ENCODE data around the gene AMY2B. TPM values are rescaled to one million over a fixed set of nuclear protein-coding genes. Genes with fewer than 3 reads are reported as not detected.

The AMY2B gene
- total and polyA plus RNA-seq, 2 of the 4 experiments (the other 2 are of a cell fraction): 0.72 to 1.7 TPM

GRCh38 chr1:103563056-103563455, 8.3 kb upstream of the AMY2B start:
- Histone ChIP-seq H3K9ac (ENCODE audit: low read depth, low read length) (no peak overlapping the region), H3K18ac (ENCODE audit: low read depth, low read length) (no peak overlapping the region), H3K56ac (ENCODE audit: extremely low read depth, insufficient read depth, low read length) (no peak overlapping the region), H3K4me2 (ENCODE audit: low read depth, low read length) (no peak overlapping the region), H3K9me3 (ENCODE audit: control insufficient read depth, insufficient read depth, low read length) (no peaks in the 10 kb centered on the region), H3K4ac (ENCODE audit: low read depth, low read length) (no peak overlapping the region), H3K23ac (ENCODE audit: low read depth, low read length) (no peak overlapping the region), H2BK15ac (ENCODE audit: low read depth, low read length) (no peak overlapping the region), H3K36me3 (ENCODE audit: control insufficient read depth, insufficient read depth, low read length) (no peaks in the 10 kb centered on the region), H3K14ac (replicated peaks; ENCODE audit: low read depth, low read length) (no peak overlapping the region), H3K27me3 (ENCODE audit: control insufficient read depth, insufficient read depth, low read length) (no peaks in the 10 kb centered on the region), H4K20me1 (ENCODE audit: insufficient read depth, low read length) (no peaks in the 10 kb centered on the region), H2AK9ac (replicated peaks; ENCODE audit: low read depth, low read length, poor library complexity) (no peak overlapping the region), H3K4me1 (ENCODE audit: control insufficient read depth, insufficient read depth, low read length) (no peaks in the 10 kb centered on the region), H2BK5ac (ENCODE audit: low read depth, low read length, poor library complexity, severe bottlenecking) (no peak overlapping the region), H4K91ac (ENCODE audit: insufficient read depth, low read depth, low read length) (no peak overlapping the region), H3K27ac (ENCODE audit: insufficient read depth, low read length) (no peak overlapping the region), H3K4me3 (ENCODE audit: insufficient read depth, low read depth, low read length) (no peak overlapping the region), H4K5ac (ENCODE audit: low read depth, low read length) (no peak overlapping the region), H3K79me1 (ENCODE audit: low read depth in 1 of 2, low read length in 2 of 2) (no peaks in the 10 kb centered on the region), H3K9me1 (ENCODE audit: insufficient read depth, low read length) (no peaks in the 10 kb centered on the region), H2BK120ac (ENCODE audit: low read depth, low read length) (no peak overlapping the region), H4K8ac (ENCODE audit: low read depth in 2 of 2, low read length in 2 of 2) (no peak overlapping the region), H2BK20ac (ENCODE audit: low read depth, low read length) (no peak overlapping the region), H2AK5ac (ENCODE audit: low read depth, low read length) (no peak overlapping the region), H2AFZ (replicated peaks; ENCODE audit: low read length, poor library complexity) (no peak overlapping the region)
- ChIA-PET POLR2A (ENCODE audit: unreplicated experiment) (no interaction called here), CTCF (no interaction called here)
- no TSS peak for BruUV-seq (replicated peaks)
- DNase-seq (no peak), ATAC-seq (ENCODE audit: low read depth) (no peak)
- dilution Hi-C loops (cut with HindIII; ENCODE audit: low sequenced_read_pairs, unreplicated experiment) (no loop called here), intact Hi-C loops (cut with micrococcal nuclease) (no loop called here), in situ Hi-C loops (cut with MboI; ENCODE audit: low sequenced_read_pairs) (no loop called here)
- TF ChIP-seq POLR2A (IDR thresholded peaks at IDR 0.05; ENCODE audit: low read depth, low read length) (no peak), ELK1 (IDR thresholded peaks at IDR 0.05; ENCODE audit: borderline replicate concordance, low read depth, low read length) (no peak)
- no CpG with 5 or more reads among the region's 4 CpGs for WGBS, 2 experiments (ENCODE audit: extremely low coverage in 2 of 2, insufficient read length in 1 of 2)

Measured in IMR-90 (cell line).